Measurements from ENCODE around the gene NEMP1.

Gene NEMP1

DNA sequence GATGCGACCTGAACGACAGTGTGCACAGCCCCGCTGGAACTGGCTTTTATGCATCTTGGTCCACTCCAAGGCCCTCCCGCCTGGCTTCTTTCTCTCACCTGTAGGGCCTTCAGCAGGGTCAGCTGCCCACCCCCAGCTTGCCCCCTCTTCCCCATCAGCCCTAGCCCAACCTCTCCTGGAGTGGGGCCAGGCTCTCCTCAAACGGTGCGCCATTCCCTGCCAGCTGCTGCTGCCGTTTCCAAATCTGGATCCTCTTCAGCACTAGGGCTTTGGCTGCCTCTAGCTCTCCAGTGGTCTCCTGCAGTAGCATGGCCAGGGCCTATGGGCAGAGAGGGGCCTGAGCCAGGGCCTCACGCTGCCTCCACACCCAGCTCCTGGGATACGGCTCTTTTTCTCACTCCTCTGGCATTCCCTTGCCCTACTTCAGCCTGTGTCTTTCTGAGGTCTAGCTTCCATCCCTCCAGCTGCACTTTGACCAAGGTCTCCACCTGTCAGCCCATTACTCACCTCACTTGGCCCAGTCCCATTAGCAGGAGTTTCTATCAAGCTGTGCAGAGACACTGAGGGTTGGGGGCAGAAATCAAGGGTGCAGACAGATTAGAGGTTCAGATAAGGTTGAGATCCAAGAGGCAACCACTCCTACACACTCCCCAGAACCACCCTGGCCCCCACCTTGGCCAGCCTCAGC, 27.6 kb upstream of the NEMP1 start:
- no peak for DNase-seq

DNA sequence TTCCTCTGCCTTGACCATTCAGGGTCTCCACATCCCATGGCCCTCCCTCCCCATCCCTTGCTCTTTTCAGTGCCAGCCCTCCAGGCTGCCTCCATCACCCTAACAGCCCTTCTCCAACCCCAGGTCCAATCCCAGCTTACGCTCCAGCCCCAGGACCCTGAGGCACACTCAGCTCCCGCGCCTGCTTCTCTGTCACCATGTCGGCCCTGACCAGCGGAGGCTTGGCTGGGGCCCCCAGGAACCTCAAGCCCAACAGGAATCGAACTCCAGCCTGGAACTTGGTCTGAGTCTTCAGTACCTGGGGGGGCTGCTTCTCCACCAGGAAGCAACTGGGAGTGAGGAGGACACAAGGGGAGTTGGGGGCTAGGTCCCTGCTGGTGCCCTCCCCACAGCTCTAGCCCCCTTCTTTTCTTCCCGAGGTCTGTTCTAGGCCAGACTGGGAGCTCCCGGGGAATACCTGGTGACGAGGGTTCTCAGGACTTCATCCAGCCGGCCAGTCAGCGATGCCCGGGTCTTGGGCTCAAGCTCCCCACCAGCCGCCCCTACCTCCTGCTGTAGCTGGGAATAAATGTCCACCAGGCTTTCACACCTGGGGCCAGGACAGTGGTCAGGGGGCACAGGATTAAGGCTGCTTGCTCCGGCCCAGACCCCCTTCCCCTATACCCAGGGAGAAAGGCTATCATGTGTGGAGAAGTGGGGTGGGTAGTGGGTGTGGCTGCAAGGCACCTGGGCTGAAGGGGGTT, 26.6 kb upstream of the NEMP1 start:
- DNase-seq, result no peak

DNA sequence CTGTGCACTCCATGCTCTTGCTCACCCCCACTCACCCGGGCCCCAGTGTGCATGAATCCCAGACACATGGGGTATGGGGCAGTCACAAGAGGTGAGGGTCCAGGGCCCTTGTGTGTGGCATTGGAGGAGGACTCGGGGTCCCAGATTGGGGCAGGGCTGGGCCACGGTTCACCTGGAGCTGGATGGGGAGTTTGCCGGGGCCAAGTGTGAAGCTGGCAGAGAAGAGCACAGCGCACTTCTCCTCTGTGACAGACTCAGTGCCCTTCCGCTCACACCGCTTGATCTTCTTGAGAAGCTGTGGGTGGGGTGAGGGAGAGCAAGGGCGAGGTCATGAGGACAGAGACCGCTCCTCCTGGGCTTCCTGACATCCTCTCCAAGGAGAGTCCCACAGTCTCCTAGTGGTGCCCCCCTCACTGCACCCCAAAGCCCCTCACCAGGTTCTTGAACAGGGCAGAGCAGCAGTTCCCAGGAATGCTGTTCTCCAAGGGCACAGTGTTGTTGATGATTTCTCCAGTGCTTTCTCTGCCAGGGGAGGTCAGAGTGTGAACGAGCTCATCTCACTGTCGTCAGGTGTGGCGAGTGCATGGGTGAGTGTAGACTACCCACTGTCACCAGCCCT, 25.8 kb upstream of the NEMP1 start:
- no peak for DNase-seq

DNA sequence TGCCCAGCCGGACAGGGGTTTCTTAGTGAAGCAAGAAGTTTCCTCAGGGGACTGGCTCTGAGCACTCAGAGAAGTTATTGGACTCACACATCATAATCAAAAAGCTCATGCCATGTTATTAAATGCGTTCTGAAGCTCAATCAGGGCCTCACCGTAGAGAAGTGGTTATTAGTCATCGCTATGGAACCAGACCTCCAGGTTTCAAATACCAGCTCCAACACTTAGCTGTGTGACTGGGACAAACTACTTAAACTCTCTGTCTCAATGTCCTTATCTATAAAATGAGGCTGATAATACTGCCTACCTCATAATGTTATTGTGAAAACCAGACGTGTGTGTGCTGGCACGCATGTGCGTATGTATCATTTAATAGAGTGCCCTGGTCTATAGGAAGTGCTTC, 25.3 kb upstream of the NEMP1 start:
- DNase-seq, result no peak

DNA sequence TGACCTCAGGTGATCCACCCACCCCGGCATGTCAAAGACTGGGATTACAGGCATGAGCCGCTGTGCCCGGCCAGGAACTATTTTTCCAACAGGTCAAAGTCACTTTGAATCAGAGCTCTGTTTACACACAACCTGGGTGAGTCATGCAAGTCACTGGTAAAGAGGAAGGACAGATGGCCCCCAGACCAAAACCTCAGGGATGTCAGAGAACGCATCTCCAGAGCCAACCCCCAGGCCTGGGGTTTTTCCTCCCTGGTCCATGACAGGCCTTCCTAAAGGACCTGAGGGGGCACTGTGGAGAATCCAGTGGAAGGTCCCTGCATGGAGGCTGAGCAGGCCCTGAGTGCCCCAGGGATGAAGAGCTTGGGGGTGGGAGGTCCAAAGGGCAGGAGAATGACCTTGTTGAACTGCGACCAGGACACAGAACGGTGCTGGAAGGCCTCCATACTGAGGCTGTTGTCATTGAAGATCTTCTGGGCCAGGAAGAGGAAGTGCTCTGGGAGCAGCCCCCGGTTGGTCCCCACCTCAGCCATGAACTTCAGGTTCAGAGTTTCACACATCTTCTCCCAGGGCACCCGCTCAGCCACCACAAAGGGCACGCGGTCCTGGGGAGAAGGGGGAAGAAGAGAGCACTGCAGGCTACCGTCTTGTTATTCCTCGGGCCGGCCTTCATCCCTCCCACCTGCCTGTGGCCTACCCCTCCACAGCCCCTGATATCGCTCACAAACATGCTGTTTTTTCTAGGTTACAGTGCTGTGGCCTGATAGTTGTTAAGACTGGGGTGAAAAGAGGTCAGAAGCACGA, 23.5 kb upstream of the NEMP1 start:
- DNase-seq, result no peak

DNA sequence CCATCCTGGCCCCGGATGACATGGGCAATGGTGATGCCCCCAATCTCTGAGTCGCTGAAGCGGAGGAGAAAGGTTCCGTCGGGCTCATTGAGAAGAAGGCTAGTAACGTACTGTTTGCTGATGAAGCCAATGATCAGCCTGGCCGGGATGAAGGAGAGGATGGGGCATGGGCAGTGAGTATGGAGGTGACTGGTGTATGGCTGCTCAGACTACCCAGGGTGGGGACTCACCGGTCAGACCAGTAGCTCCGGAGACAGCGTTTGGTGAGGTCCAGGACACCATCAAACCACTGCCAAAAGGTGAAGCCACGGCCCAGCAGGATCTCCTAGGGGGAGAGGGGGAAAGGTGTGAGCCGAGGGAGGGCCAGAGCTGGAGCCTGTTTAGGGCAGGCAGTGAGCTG, 21.2 kb upstream of the NEMP1 start:
- no peak for DNase-seq

DNA sequence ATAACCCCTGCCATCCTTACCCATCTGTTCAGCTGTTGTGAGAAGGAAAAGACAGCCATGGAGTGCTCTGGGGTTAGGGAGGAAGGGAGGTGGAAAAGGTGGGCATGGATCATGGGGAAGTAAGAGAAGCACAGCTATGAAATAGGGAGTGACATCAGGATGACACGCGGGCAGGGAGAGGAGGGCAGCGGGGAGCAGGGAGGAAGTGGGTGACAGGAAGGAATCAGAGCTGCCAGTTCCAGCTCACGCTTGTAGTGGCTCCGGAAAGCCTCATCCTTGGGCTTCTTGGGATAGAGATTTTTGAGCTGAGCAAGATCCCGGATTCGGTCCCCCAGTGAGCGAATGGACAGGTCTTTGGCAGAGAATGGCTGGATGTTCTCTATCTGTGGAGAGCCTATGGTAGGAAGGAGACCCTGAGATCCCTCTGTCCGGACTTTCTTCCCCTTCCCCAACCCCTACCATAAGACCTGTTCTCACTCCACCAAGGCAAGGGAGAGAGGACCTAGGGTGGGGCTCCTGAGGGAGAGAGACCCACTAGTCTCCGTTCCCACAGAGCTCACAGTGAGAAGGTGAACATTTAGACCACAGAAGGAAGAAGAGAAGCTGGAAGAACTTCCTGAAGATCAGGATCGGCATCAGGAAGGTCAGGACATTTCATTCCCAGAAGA, 20.6 kb upstream of the NEMP1 start:
- DNase-seq, result no peak

DNA sequence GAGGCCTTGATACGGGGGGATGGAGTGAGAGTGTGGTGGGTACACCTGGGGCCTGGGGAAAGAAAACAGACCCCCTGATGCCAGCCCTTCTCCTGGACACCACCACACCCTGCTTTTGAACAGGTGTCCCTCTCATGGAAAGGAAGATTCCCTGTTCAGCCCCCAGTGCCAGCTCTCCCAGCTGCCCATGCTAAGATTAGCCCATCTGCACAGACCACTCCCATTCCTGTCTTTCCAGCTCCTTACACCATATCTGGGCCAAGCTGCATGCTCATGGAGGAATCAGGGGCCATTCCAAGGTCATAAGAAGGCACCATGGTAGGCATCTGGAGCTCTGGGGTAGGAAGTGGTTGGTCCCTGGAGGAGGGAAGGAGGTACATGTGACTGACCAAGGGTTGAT, 20.0 kb upstream of the NEMP1 start:
- DNase-seq, result no peak

DNA sequence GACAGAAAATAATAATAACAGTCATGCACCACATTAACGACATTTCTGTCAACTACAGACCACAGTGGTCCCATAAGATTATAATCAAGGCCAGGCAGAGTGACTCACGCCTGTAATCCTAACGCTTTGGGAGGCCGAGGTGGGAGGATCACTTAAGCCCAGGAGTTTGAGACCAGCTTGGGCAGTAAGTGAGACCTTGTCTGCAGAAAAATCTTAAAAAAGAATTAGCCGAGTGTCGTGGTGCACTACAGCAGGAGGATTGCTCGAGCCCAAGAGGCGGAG, 18.9 kb upstream of the NEMP1 start:
- DNase-seq, result no peak

DNA sequence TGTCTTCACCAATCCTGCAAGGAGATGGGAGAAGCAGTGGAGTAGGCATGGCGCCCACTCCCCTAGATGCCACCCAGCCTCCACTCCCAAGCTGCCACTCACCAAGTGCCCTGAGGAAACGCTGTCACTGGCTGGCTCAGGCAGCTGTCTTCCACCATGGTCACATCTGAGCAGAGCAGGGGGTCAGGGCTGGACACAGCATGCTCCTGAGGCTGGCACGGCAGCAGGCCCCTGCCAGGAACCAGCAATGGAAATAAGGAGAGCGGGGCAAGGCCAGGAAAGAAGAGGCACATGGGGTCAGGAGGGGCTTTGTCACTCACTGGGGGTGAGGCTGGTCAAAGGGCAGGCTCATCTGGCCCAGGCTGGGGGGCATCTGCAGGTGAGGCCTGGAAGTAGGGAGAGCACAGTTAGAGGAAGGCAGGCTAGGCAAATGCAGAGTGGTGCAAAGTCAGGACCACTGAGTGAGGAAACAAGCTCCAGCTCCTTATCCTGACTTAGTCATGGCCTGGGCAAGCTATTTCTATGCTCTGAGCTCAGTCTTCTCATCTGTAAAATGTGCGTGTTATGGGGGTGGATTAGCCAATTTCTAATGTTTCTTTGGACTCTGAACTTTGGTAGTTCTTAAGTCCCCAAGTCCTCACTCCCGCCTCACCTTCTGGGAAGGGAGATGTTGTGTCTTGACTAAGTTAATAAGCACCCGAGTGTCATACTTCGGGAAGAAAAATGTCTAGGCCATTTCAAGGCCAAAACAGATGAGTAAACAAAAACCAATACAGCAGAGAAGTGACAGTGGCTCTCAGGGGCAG, 18.4 kb upstream of the NEMP1 start:
- DNase-seq, result no peak

DNA sequence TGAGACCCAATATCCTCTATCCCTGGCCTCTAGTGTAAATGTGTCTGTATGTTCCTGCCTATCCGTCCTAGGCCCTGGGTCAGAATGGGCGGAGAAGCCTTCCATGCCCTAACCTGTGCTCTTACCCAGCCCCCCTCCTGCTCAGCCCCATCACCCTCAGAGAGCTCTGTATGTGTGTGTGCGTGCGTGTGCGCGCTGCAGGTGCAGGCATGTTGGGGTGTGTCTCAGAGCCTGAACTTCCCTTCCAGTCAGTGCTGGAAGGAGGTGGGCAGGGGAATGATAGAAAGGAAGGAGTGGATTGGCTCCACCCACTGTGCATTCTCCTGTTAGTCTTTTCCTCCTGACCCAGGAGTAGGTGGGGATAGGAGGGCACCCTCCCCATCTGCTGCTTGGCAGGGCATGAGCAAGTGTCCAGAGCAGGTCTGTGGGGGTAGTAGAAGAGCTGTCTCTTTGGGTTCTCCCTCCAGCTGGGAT, 17.5 kb upstream of the NEMP1 start:
- DNase-seq, result no peak

DNA sequence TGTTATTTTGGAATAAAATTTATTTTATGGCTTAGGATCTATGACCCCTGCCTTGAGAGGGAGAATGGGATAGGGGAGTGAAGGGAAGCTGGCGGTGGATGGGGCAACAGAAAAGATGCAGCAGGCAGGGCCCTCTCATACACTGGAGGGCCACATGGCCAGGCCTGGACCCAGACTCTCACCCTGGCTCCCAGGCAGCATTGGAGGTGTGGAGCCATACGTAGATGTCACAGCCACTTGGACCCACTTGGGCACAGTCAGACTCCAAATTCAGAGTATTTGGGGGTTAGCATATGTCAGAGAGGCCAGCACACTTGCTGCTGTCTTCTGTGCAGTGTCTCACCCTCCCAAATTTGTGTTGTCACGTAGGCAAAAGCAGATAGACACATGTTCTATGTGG, 16.8 kb upstream of the NEMP1 start:
- DNase-seq, result no peak

DNA sequence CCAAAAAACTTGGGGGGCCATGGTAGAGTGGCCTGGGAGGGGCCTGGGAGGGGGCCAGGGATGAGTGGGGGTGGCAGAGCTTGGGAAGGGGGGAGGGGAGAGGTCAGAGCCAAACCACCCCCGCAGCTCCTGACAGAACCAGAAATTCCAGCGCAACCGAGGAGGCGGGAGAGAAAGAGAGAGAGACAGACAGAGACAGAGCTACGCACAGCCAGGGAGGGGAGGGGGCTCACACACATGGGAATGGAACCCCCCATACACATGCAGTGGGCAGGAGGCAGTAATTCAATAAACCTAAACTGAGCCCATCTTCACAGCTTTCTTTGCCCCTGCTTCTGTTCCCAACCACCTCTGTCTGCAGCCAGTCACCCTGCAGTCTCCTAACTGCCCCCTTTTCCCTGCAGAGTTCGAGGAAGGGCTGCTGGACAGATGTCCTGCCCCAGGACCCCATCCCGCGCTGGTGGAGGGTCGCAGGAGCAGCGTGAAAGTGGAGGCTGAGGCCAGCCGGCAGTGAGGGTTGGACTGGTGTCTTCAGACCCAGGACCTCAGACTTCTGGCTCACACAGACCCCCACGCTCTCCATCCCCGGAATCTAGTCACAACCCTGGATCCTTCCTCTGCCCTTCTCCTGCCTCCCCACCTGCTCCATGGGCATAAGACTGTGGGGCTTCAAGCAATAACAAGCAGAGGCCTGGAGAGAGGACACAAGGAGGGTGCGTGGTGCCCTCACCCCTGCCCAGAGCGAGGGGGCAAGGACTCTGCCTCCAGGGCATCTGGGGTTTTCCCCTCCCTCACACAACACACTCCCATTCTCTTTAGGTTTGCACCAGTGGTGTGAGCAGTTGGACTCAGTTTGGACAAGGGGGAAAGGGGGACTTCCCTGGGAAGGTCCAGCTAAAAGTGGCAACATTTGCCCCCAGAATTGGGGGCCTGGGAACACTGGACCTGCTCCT, 15.9 kb upstream of the NEMP1 start:
- no peak for DNase-seq

DNA sequence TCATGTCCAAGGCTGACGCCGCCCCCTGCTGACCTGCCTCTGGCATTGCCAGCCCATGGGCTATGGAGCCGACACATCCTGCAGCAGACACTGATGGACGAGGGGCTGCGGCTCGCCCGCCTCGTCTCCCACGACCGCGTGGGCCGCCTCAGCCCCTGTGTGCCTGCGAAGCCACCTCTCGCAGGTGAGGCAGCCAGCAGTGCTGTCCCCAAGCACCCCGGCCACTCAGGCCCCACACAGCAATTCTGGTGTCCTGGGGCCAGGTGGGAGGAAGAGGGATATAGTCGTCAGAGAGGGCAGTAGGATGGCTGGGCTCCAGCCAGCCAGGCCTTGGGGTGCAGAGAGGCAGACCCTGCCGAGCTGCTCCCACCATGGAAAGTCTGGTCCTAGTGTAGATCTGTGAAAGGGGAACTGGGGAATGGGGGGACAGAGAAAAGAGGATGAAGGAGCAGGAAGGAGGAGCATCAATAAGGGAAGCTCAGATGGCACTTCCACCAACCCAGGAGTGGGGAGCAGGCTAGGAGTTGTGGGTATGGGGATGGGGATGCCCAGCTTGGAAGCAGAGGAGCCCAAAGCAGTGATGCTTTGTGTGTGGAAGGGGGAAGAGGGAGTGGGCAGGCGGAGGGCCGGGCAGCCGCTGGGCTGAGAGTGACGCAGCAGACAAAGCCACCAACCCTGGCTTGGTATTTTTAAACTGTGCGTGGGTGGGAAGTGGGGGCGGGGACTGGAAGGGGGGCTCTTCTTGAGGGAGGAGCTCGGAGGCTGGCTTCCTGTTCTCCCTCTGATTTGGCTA, 15.0 kb upstream of the NEMP1 start:
- peak; percentile 66 for DNase-seq

DNA sequence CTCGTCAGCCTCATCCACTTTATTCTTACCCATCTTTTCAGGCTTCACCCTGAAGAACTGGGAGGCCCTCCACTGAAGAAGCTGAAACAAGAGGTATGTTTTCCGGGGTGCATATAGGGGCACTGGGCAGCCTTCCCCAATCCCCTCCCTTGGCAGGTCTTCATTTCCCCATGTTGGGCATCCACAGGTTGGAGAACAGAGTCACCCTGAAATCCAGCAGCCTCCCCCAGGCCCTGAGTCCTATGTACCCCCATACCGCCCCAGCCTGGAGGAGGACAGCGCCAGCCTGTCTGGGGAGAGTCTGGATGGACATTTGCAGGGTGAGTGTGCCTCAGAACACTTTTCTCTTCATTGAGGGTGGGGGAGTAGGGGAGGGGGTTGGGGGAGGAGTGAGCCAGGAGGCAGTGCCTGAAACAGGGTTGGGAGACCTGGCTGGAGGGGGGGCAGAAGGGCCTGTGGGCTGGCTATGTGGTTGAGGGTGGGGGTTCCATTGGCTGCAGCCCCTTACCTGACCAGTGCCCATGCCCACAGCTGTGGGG, 14.4 kb upstream of the NEMP1 start:
- no peak for DNase-seq

DNA sequence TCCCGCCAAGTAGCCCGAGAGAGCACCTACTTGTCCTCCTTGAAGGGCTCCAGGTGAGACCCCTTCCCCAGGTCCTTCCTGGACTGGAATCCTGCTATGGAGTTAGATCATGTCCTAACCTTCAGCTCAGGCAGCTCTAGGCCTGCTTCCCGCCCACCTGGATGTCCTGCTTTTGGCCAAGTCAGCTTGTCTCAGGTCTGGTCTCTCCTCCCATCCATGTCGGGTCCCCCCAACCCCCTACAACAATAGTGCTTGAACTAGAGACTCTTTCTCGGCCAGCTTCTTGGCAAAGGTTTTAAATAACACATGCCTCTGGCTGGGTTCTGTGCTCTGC, 13.9 kb upstream of the NEMP1 start:
- DNase-seq, result no peak

DNA sequence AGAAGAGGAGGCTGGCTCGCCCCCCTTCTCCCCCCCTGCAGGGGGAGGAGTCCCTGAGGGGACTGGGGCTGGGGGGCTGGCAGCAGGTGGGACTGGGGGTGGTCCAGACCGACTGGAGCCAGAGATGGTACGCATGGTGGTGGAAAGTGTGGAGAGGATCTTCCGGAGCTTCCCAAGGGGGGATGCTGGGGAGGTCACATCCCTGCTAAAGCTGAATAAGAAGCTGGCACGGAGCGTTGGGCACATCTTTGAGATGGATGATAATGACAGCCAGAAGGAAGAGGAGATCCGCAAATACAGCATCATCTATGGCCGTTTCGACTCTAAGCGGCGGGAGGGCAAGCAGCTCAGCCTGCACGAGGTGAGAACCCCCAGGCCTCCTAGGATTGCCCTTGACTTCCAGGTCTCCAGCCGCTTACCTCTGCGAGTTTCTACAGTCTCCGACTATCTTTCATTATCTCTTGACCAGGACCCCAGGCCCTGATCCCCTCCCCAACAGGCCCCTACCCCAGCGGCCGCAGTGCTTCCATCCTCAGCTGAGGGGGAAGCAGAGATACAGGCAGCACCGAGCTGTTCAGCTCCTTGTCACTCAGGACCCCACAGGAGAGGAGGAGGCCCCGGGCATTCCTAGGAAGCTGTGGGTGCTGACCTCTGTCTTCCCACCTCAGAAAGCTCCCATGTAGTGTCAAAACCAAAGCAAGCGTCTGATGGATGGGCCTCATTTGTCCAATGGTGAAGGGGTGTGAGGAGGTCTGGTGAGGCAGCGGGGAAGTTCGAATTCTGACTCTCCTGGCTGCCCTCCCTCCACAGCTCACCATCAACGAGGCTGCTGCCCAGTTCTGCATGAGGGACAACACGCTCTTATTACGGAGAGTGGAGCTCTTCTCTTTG, 13.3 kb upstream of the NEMP1 start:
- no peak for DNase-seq

DNA sequence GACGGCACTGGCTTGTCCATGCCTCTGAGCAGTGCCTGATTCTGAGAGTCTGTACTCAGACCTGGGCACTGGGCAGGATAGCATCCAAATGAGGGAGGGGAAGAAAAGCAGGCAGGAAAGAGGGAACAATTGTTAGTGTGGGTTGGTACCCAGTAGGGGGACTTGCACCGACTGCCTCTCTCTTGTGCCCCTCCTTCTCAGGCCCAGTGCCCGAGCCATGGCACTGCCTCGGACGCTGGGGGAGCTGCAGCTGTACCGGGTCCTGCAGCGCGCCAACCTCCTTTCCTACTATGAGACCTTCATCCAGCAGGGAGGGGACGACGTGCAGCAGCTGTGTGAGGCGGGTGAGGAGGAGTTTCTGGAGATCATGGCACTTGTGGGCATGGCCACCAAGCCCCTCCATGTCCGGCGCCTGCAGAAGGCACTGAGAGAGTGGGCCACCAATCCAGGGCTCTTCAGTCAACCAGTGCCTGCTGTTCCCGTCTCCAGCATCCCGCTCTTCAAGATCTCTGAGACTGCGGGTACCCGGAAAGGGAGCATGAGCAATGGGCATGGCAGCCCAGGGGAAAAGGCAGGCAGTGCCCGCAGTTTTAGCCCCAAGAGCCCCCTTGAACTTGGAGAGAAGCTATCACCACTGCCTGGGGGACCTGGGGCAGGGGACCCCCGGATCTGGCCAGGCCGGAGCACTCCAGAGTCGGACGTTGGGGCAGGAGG, 12.5 kb upstream of the NEMP1 start:
- DNase-seq, result no peak
